Right lobe of liver (tissue), 6 donors: ENCODE results near the gene ZNF439. TPM values are rescaled to one million over a fixed set of nuclear protein-coding genes. Genes with fewer than 3 reads are reported as not detected.
A peak's percentile ranks its signal among the peaks of the same experiment; 100 is the strongest.
"Not testable (repeated sequence)": the region's sequence is repeated elsewhere in the genome, so short reads cannot be mapped to it uniquely, and the experiment has no call there.

Experiments
- ATAC-seq, 4 donors: fragments of 200-7000 bp; cut with Tn5 transposase; one replicate each; pipeline ENCODE4 v1.9.1; 2020; ENCODE audit warnings: mild to moderate bottlenecking in 4 of 4, moderate library complexity in 4 of 4
- DNase-seq, 3 donors: peaks; one replicate each; pipeline ENCODE4 v3.0.0-alpha.2; 2020
- H3K27ac ChIP-seq, 3 donors: fragments of 200-600 bp; one replicate each; pipeline ENCODE4 v1.8.0; 2022
- H3K27me3 ChIP-seq, 2 donors: fragments of 200-600 bp; one replicate each; pipeline ENCODE4 v1.8.0; 2022
- H3K36me3 ChIP-seq, 4 donors: fragments of 200-600 bp; sonication (generic) in 1 of 4; one replicate each; pipeline versions ENCODE4 v1.5.1 to v1.8.0; 2017 to 2022; ENCODE audit warnings: control low read depth in 1 of 4
- H3K4me1 ChIP-seq, 4 donors: fragments of 200-600 bp; sonication (generic) in 1 of 4; one replicate each; pipeline versions ENCODE4 v1.5.1 to v1.8.0; 2017 to 2022; ENCODE audit warnings: control low read depth in 1 of 4
- H3K4me3 ChIP-seq, 3 donors: fragments of 200-600 bp; one replicate each; pipeline ENCODE4 v1.8.0; 2022
- H3K9me3 ChIP-seq, 4 donors: fragments of 200-600 bp; sonication (generic) in 1 of 4; one replicate each; pipeline versions ENCODE4 v1.5.1 to v1.8.0; 2017 to 2022; ENCODE audit warnings: control low read depth in 1 of 4
- POLR2A ChIP-seq: fragments of 450-650 bp; IDR thresholded peaks from one replicate; pipeline ENCODE4 v1.6.1; 2017; ENCODE audit warnings: antibody characterized with exemption, mild to moderate bottlenecking
- WGBS: methylation state at CpG from one replicate; pipeline ENCODE4 v1.1.6; 2018; ENCODE audit warnings: low coverage, low lambda C conversion rate; ENCODE audit not compliant: insufficient coverage; ENCODE audit errors: missing lambda C conversion rate; 5-methylcytosine and 5-hydroxymethylcytosine counted together
- intact Hi-C, 2 donors: fragments of 100-400 bp; cut with DNase I; formaldehyde crosslinking; loops; one replicate each; pipeline versions ENCODE4 v1.11.2 to v1.14.1; 2022
- total RNA-seq, 6 experiments: library from RNA; depleted of rRNA in 2 of 6; stranded (reverse); fragments of >200 nt in 2 of 6; fragmentation: NEBNext Ultra II Directional in 3 of 6; extraction: Animal tissue kit (Norgen Biotek cat#: 25700) in 3 of 6; gene quantifications; one replicate each; pipeline versions ENCODE4 v1.1.0 to v1.2.4, GENCODE V29; 2016 to 2023
- TF ChIP-seq, protein P1 (sequence below), 4 donors: fragments of 200-600 bp in 3 of 4; fragments of 450-650 bp in 1 of 4; IDR thresholded peaks; one replicate each; pipeline versions ENCODE4 v1.5.1 to v1.8.0; 2016 to 2022; ENCODE audit warnings: antibody characterized with exemption in 4 of 4, mild to moderate bottlenecking in 2 of 4
- donor health status: DM: no; HTN: yes; CAD: no.
- donor health status: DM: no; HTN: no; CAD: no.
- donor health status: DM: no; HTN: no; CAD: no.
- donor health status: DM: no; HTN: yes; CAD: no.
- donor health status: DM: no; HTN: yes; CAD: no.

The ZNF439 gene
- total RNA-seq, 6 experiments from 2014 or later = 0.43 to 1.3 (median 0.66) TPM

DNA sequence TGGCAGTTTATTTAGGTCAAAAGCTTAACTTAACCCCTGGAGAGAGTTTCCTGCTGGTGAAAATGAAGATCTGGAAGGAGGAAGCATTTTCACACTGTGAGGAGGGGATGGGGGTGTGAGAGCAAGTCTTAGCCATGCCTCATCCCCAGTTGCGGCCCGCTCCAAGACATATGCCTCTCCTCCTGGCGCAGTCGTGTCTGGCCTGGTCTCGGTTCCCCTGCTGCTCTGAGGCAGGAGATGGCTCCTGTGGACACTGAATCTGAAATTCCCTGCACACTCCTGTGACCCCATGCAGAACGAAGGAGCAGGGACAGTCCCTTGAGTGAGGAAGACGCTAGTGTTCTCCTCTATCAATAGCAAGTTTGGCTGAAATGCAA, 38.7 kb downstream of the ZNF439 start:
- intact Hi-C loops = loop anchor here in 1 of 2 donors (10.0 kb wide), 2 partner anchors 98 to 258 kb away; partner anchors contain the start of gene ZNF20
- Histone ChIP-seq H3K27me3 (no peaks in the 10 kb centered on the region), H3K36me3 (no peaks in the 10 kb centered on the region), H3K4me3 (peak overlapping the region; percentile 61 to 82 (median 73)), H3K27ac (peak overlapping the region in 2 of 3 donors; percentile 87 to 91), H3K9me3 (no peaks in the 10 kb centered on the region), H3K4me1 (no peaks in the 10 kb centered on the region)
- WGBS = 28% methylated on average over 4 of the region's 7 CpGs
- TF ChIP-seq, protein P1, sequence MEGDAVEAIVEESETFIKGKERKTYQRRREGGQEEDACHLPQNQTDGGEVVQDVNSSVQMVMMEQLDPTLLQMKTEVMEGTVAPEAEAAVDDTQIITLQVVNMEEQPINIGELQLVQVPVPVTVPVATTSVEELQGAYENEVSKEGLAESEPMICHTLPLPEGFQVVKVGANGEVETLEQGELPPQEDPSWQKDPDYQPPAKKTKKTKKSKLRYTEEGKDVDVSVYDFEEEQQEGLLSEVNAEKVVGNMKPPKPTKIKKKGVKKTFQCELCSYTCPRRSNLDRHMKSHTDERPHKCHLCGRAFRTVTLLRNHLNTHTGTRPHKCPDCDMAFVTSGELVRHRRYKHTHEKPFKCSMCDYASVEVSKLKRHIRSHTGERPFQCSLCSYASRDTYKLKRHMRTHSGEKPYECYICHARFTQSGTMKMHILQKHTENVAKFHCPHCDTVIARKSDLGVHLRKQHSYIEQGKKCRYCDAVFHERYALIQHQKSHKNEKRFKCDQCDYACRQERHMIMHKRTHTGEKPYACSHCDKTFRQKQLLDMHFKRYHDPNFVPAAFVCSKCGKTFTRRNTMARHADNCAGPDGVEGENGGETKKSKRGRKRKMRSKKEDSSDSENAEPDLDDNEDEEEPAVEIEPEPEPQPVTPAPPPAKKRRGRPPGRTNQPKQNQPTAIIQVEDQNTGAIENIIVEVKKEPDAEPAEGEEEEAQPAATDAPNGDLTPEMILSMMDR (IDR thresholded peaks at IDR 0.05) = no peak
- no peak for TF ChIP-seq POLR2A
- DNase-seq (peak in 1 of 3 donors; percentile 20), ATAC-seq (peak in 2 of 4 donors; percentile 7 to 24)

DNA sequence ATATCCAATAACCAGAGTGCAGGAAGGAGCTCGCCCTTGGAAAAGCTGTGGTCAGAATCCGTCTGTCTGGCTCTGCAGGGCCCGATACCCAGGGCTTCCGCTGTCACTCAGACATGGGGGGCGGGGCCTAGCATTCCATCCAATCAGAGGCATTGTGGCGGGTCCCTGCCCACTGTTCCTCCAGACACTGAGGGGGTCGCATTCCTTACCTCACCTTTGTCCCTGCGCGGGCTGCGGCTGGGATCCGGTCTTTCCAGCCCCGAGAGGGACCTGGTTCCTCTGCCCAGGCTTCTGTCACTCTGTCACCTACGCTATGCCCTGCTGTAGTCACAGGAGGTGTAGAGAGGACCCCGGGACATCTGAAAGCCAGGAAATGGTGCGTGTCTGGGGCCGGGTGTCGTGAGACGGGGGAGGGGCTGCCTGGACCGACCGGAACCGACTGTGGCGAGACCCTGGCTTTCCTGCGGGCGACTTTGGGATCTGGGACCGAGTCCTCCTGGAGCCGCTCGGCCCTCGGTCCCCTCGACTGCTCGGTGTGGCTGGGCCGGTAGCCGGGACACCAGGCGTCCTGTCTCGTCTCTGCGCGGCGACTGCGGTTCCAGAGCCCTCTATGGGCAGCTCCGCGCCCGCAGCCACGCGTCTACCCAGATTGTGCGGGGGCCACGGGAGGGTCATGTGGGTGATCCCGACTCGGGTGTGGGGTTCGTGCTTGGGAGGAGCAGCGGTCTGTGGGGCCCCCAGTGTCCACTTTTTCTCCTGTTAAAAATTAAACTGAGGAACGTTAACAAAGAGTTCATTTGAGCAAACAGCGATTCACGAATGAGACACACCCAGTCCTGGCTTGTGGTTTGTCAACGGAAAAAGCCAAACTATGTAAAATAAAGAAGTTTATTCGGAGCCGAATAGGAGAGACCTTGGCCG, 39.3 kb downstream of the ZNF439 start, which contains the start of gene ZNF69:
TSS of gene ZNF69 (plus strand) at position 172 of the 921 bp plus-strand sequence. CDS start at position 314, 142 bp downstream.
- H3K4me3 ChIP-seq = peak within 1 kb of the TSS; percentile 61 to 82 (median 73)
- intact Hi-C loops = loop anchor here in 1 of 2 donors (10.0 kb wide), 2 partner anchors 97 to 257 kb away; partner anchors contain the start of gene ZNF20
- ATAC-seq (peak; percentile 98 to 99 (median 99)), DNase-seq (peak; percentile 92 to 95 (median 93))
- no peaks in the 10 kb centered on the region for H3K9me3 ChIP-seq
- TF ChIP-seq POLR2A = peak; percentile 66
- TF ChIP-seq, protein P1 (IDR thresholded peaks at IDR 0.05) = peak in 2 of 4 donors; percentile 18 to 23
- peak within 1 kb of the TSS; percentile 63 to 91 (median 87) for H3K27ac ChIP-seq
- no peaks in the 10 kb centered on the region for H3K4me1 ChIP-seq
- H3K36me3 ChIP-seq = no peaks in the 10 kb centered on the region
- no peaks in the 10 kb centered on the region for H3K27me3 ChIP-seq
- WGBS = under 1% methylated on average over 31 of the region's 56 CpGs

DNA sequence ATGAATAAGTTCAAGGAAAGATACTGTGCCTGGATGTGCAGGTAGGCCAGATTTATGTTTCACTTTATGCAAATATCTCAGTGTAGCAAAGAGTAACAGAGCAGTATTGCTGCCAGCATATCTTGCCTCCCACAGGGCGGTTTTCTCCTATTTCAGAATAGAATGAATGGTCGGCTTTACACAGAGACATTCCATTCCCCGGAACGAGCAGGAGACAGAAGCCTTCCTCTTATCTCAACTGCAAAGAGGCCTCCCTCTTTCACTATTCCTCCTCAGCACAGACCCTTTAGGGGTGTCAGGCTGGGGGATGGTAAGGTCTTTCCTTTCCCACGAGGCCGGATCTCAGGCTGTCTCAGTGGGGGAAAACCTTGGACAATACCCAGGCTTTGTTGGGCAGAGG, 41.4 kb downstream of the ZNF439 start:
- not testable (repeated sequence) for H3K27ac ChIP-seq, H3K9me3 ChIP-seq, ATAC-seq, H3K4me1 ChIP-seq, H3K4me3 ChIP-seq, H3K36me3 ChIP-seq, DNase-seq, H3K27me3 ChIP-seq
- intact Hi-C loops = loop anchor here in 1 of 2 donors (10.0 kb wide), 2 partner anchors 95 to 255 kb away; partner anchors contain the start of gene ZNF20
- whole genome bisulfite sequencing = 55% methylated on average over 6 of the region's 6 CpGs

DNA sequence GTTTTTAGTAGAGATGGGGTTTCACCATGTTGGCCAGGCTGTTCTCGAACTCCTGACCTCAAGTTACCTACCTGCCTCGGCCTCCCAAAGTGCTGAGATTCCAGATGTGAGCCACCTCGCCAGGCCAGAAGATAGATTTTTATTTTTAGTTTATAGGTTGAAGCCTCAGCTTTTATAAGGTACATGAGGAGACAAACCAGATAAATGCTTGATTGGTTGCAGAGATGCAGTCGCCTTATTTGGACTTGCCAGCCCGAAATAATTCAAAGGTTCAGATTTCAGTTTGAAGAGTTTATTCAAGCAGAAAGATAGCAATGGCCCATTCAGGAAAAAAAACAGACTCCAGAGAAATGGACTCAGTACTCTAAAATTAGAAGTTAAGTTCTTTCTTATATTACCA, 42.1 kb downstream of the ZNF439 start:
- no peak overlapping the region for H3K27ac ChIP-seq
- DNase-seq = no peak
- no peaks in the 10 kb centered on the region for H3K9me3 ChIP-seq
- H3K27me3 ChIP-seq = no peaks in the 10 kb centered on the region
- H3K36me3 ChIP-seq = peaks cover 0 to 5% (median 0%) of the 10 kb centered on the region in 4 donors
- H3K4me3 ChIP-seq = no peak overlapping the region
- TF ChIP-seq, protein P1 (IDR thresholded peaks at IDR 0.05) = no peak
- no peak for TF ChIP-seq POLR2A
- no peak for ATAC-seq
- intact Hi-C loops = no loop called here
- no peaks in the 10 kb centered on the region for H3K4me1 ChIP-seq
- 98% methylated on average over 5 of the region's 5 CpGs for WGBS

DNA sequence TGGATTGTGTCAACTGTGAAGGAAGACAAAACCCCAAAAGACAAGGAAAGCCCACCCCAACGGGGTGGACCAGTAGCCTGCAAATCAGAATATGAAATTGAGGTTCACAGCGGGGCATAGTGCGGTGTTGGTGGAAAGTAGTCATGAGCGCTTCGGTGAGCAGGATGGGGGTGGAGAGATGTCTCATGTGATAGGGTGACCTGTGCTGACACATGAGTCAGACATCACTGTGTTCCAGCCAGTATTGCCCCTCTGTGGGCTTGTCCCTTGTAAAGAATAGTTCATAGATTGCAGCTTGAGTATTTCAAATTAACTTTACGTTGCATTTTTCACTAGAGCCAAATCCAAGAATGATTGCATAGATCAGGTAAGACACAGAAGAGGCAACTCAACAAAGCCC, 46.3 kb downstream of the ZNF439 start:
- Histone ChIP-seq H3K27me3 (no peaks in the 10 kb centered on the region), H3K4me3 (no peak overlapping the region), H3K27ac (no peak overlapping the region), H3K9me3 (peaks cover 0 to 8% (median 0%) of the 10 kb centered on the region in 4 donors), H3K36me3 (peaks cover 0 to 9% (median 0%) of the 10 kb centered on the region in 4 donors), H3K4me1 (no peaks in the 10 kb centered on the region)
- no peak for DNase-seq
- WGBS = 100% methylated on average over 5 of the region's 6 CpGs
- TF ChIP-seq, protein P1 (IDR thresholded peaks at IDR 0.05) = no peak
- no peak for TF ChIP-seq POLR2A
- ATAC-seq = no peak
- intact Hi-C loops = no loop called here
